OCI-LY3 (cell line): ENCODE data around the gene FAM13A.

Source experiments
- CTCF ChIP-seq: fragments of 200-600, 300-600 bp; sonication (generic); IDR thresholded peaks from 2 replicates; pipeline ENCODE4 v1.5.1; 2014; ENCODE audit warnings: antibody characterized with exemption, low read length, low read depth
- EZH2phosphoT487 ChIP-seq: fragments of 200-600 bp; shearing (Covaris generic); IDR thresholded peaks from 2 replicates; pipeline ENCODE4 v1.6.1; 2018; ENCODE audit warnings: antibody characterized with exemption, mixed run types, low read depth

GRCh38 chr4:88991746-88992145 is 65.2 kb downstream of the FAM13A start:
- no peak for TF ChIP-seq CTCF
- TF ChIP-seq EZH2phosphoT487 = no peak
